Neural crest cell (in vitro differentiated cells): ENCODE measurements around the gene TFB2M. TPM values are rescaled to one million over a fixed set of nuclear protein-coding genes. Genes with fewer than 3 reads are reported as not detected.

Experiments
- DNase-seq: peaks from one replicate; pipeline ENCODE4 v3.0.0; 2021; ENCODE audit warnings: low read depth, mixed read lengths, low spot score
- H3K27ac Mint-ChIP-seq: one replicate; pipeline ENCODE4 v1.8.0; 2021; ENCODE audit warnings: mild to moderate bottlenecking, mixed read lengths; ENCODE audit not compliant: unreplicated experiment
- H3K27me3 Mint-ChIP-seq: 2 replicates; pipeline ENCODE4 v1.8.0; 2021; ENCODE audit warnings: low read depth, mild to moderate bottlenecking, mixed read lengths
- H3K36me3 Mint-ChIP-seq: 2 replicates; pipeline ENCODE4 v1.8.0; 2021; ENCODE audit warnings: low read depth, mild to moderate bottlenecking, mixed read lengths
- H3K4me1 Mint-ChIP-seq: 2 replicates; pipeline ENCODE4 v1.8.0; 2021; ENCODE audit warnings: mixed read lengths
- H3K4me3 Mint-ChIP-seq: one replicate; pipeline ENCODE4 v1.8.0; 2021; ENCODE audit warnings: mild to moderate bottlenecking, mixed read lengths
- H3K9me3 Mint-ChIP-seq: 2 replicates; pipeline ENCODE4 v1.8.0; 2021; ENCODE audit warnings: mixed read lengths
- total RNA-seq: library from RNA; stranded (reverse); gene quantifications from 2 replicates; pipeline ENCODE4 v1.2.1, GENCODE V29; 2021
- TF ChIP-seq, protein P1 (sequence below): fragments of 200-600 bp; sonication (generic); conservative IDR thresholded peaks from 2 replicates; pipeline ENCODE4 v1.5.0; 2021; ENCODE audit warnings: antibody characterized with exemption, mild to moderate bottlenecking

TFB2M gene
- total RNA-seq, 1 donor from 2014 or later = 9.0 TPM

GRCh38 chr1:246580497-246581370 lies 14.7 kb upstream of the TFB2M start:
- TF ChIP-seq, protein P1, sequence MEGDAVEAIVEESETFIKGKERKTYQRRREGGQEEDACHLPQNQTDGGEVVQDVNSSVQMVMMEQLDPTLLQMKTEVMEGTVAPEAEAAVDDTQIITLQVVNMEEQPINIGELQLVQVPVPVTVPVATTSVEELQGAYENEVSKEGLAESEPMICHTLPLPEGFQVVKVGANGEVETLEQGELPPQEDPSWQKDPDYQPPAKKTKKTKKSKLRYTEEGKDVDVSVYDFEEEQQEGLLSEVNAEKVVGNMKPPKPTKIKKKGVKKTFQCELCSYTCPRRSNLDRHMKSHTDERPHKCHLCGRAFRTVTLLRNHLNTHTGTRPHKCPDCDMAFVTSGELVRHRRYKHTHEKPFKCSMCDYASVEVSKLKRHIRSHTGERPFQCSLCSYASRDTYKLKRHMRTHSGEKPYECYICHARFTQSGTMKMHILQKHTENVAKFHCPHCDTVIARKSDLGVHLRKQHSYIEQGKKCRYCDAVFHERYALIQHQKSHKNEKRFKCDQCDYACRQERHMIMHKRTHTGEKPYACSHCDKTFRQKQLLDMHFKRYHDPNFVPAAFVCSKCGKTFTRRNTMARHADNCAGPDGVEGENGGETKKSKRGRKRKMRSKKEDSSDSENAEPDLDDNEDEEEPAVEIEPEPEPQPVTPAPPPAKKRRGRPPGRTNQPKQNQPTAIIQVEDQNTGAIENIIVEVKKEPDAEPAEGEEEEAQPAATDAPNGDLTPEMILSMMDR = no peak
- Mint-ChIP-seq H3K27me3 (no peaks in the 10 kb centered on the region), H3K4me3 (no peak overlapping the region), H3K27ac (no peak overlapping the region), H3K9me3 (no peaks in the 10 kb centered on the region), H3K4me1 (peaks cover 17% of the 10 kb centered on the region), H3K36me3 (no peaks in the 10 kb centered on the region)
- no peak for DNase-seq

DNA sequence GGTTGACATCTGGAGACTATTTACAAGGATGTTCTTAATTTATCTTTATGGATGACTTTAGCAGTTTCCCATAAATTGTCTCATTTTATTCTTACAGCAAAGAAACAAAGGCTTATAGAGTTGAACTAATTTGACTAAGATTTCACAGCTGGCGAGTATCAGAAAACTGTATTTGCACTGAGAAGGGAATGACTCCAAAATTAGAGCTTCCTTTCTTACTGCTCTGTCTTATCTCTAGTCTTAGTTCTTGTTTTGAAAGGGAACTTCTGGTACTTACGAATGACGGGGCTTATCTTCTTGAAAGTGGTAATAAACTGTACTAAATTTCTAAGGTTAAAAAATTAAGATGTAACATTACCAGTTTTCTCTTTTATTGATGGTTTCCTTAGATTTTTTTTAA lies 13.8 kb upstream of the TFB2M start:
- no peak overlapping the region for H3K27ac Mint-ChIP-seq
- H3K27me3 Mint-ChIP-seq = no peaks in the 10 kb centered on the region
- H3K4me1 Mint-ChIP-seq = peaks cover 23% of the 10 kb centered on the region
- H3K4me3 Mint-ChIP-seq = no peak overlapping the region
- DNase-seq = no peak
- peaks cover 4% of the 10 kb centered on the region for H3K9me3 Mint-ChIP-seq
- TF ChIP-seq, protein P1 = no peak
- peaks cover 4% of the 10 kb centered on the region for H3K36me3 Mint-ChIP-seq

- H3K4me3 Mint-ChIP-seq = no peak overlapping the region
- no peak for DNase-seq
- no peaks in the 10 kb centered on the region for H3K27me3 Mint-ChIP-seq
- TF ChIP-seq, protein P1 = no peak
- peaks cover 4% of the 10 kb centered on the region for H3K36me3 Mint-ChIP-seq
- H3K27ac Mint-ChIP-seq = no peak overlapping the region
- peaks cover 12% of the 10 kb centered on the region for H3K4me1 Mint-ChIP-seq
- H3K9me3 Mint-ChIP-seq = peaks cover 4% of the 10 kb centered on the region
These were observed 11.7 kb upstream of the TFB2M start for GRCh38 chr1:246577720-246578106.

GRCh38 chr1:246577082-246577719 lies 11.1 kb upstream of the TFB2M start:
- peaks cover 4% of the 10 kb centered on the region for H3K9me3 Mint-ChIP-seq
- TF ChIP-seq, protein P1 = no peak
- H3K36me3 Mint-ChIP-seq = peaks cover 4% of the 10 kb centered on the region
- no peak overlapping the region for H3K4me3 Mint-ChIP-seq
- H3K4me1 Mint-ChIP-seq = peaks cover 7% of the 10 kb centered on the region
- no peak overlapping the region for H3K27ac Mint-ChIP-seq
- DNase-seq = no peak
- H3K27me3 Mint-ChIP-seq = no peaks in the 10 kb centered on the region

DNA sequence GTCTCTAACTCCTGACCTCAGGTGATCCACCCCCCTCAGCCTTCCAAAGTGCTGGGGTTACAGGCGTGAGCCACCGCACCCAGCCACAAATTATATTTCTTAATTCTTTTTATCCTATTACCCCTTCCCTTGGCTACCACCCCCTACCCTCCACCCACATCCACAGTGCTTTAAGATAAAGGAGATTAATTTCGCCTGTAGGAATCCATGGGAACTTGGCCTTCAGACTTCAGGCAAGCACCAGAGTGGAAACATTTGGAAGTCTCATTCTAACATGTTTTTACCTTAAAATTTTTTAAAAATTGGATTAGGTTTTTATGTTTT lies 10.6 kb upstream of the TFB2M start:
- H3K27ac Mint-ChIP-seq = no peak overlapping the region
- peaks cover 4% of the 10 kb centered on the region for H3K36me3 Mint-ChIP-seq
- peaks cover 6% of the 10 kb centered on the region for H3K4me1 Mint-ChIP-seq
- peaks cover 4% of the 10 kb centered on the region for H3K9me3 Mint-ChIP-seq
- TF ChIP-seq, protein P1 = no peak
- no peak for DNase-seq
- no peak overlapping the region for H3K4me3 Mint-ChIP-seq
- no peaks in the 10 kb centered on the region for H3K27me3 Mint-ChIP-seq
